ENCODE data around the gene OSBPL10.

OSBPL10 gene

GRCh38 chr3:31926543-31926942 lies 54.5 kb downstream of the OSBPL10 start:
- H3K27ac ChIP-seq, result no peak overlapping the region
- TF ChIP-seq, protein P1, sequence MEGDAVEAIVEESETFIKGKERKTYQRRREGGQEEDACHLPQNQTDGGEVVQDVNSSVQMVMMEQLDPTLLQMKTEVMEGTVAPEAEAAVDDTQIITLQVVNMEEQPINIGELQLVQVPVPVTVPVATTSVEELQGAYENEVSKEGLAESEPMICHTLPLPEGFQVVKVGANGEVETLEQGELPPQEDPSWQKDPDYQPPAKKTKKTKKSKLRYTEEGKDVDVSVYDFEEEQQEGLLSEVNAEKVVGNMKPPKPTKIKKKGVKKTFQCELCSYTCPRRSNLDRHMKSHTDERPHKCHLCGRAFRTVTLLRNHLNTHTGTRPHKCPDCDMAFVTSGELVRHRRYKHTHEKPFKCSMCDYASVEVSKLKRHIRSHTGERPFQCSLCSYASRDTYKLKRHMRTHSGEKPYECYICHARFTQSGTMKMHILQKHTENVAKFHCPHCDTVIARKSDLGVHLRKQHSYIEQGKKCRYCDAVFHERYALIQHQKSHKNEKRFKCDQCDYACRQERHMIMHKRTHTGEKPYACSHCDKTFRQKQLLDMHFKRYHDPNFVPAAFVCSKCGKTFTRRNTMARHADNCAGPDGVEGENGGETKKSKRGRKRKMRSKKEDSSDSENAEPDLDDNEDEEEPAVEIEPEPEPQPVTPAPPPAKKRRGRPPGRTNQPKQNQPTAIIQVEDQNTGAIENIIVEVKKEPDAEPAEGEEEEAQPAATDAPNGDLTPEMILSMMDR (IDR thresholded peaks at IDR 0.05), result no peak

DNA sequence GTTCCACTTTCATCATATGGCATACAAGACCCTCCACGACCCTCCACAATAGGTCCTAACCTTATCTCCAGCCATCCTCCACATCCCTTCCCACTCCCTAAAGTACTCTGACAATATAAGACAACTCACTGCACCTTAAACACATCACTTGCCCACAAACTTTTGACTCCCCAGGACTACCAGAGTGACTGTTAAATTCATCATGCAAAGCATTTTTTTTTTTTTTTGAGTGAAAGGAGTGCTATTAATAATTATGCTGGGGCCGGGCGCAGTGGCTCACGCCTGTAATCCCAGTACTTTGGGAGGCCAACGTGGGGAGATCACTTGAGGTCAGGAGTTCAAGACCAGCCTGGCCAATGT lies 55.8 kb downstream of the OSBPL10 start:
- TF ChIP-seq, protein P1 (IDR thresholded peaks at IDR 0.05), result no peak

More at GRCh38 chr3:31926543-31926942, 54.5 kb downstream of the OSBPL10 start:
- H3K4me3 ChIP-seq, result no peak overlapping the region
- no peak for DNase-seq (ENCODE audit: low spot score)

GRCh38 chr3:31924610-31925270 lies 56.3 kb downstream of the OSBPL10 start:
- TF ChIP-seq, protein P1 (IDR thresholded peaks at IDR 0.05), result no peak
- DNase-seq (ENCODE audit: low spot score), result no peak
- H3K27ac ChIP-seq, result no peak overlapping the region
- H3K4me3 ChIP-seq, result no peak overlapping the region

More for the DNA sequence above, 55.8 kb downstream of the OSBPL10 start:
- no peak for DNase-seq (ENCODE audit: low spot score)
- Histone ChIP-seq H3K27ac (no peak overlapping the region), H3K4me3 (no peak overlapping the region)

- Histone ChIP-seq H3K4me3 (no peak overlapping the region), H3K27ac (no peak overlapping the region)
- no peak for DNase-seq (ENCODE audit: low spot score)
- TF ChIP-seq, protein P1 (IDR thresholded peaks at IDR 0.05), result no peak
Observed at GRCh38 chr3:31922962-31923361, 58.1 kb downstream of the OSBPL10 start.

- H3K4me3 ChIP-seq, result no peak overlapping the region
- DNase-seq (ENCODE audit: low spot score), result no peak
- no peak overlapping the region for H3K27ac ChIP-seq
- TF ChIP-seq, protein P1 (IDR thresholded peaks at IDR 0.05), result no peak
Observed at GRCh38 chr3:31921837-31922236, 59.2 kb downstream of the OSBPL10 start.

DNA sequence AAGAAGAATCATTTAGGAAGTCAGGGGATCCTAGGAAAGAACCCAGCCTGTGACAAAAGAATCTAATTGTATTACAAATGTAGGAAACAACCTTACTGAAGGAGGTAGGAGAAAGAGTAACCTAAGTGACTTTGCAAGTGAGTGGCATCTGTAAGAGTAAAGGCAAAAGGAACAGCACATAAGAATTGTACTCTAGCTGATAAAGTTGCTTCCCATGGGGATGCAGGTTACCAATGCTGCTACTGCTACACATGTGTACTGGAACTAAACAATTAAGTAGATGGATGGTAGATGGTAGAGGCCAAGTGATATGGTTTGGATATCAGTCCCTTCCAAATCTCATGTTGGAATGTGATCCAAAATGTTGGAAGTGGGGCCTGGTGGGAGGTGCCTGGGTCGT lies 60.8 kb downstream of the OSBPL10 start:
- Histone ChIP-seq H3K27ac (no peak overlapping the region), H3K4me3 (no peak overlapping the region)
- DNase-seq (ENCODE audit: low spot score), result no peak
- TF ChIP-seq, protein P1 (IDR thresholded peaks at IDR 0.05), result no peak

- no peak overlapping the region for H3K27ac ChIP-seq
- TF ChIP-seq, protein P1 (IDR thresholded peaks at IDR 0.05), result no peak
- no peak for DNase-seq (ENCODE audit: low spot score)
- no peak overlapping the region for H3K4me3 ChIP-seq
Observed at GRCh38 chr3:31919528-31919927, 61.5 kb downstream of the OSBPL10 start.
